Right renal pelvis (tissue), 4 donors: ENCODE measurements around the gene FHIT. TPM values are rescaled to one million over a fixed set of nuclear protein-coding genes. Genes with fewer than 3 reads are reported as not detected.

Experiments
- DNase-seq, 4 donors: peaks; one replicate each; pipeline ENCODE4 v3.0.0-alpha.2; 2013; ENCODE audit warnings: low read depth in 4 of 4, low spot score in 3 of 4, missing footprints in 1 of 4
- polyA plus RNA-seq, 4 donors: library from polyadenylated mRNA; unstranded; fragments of 120-200 nt; gene quantifications; one replicate each; pipeline ENCODE4 v1.2.1, GENCODE V29; 2013; ENCODE audit not compliant: insufficient read length in 4 of 4

FHIT gene
- polyA plus RNA-seq, 4 donors = 24.5 to 27.4 (median 26.6) TPM

DNA sequence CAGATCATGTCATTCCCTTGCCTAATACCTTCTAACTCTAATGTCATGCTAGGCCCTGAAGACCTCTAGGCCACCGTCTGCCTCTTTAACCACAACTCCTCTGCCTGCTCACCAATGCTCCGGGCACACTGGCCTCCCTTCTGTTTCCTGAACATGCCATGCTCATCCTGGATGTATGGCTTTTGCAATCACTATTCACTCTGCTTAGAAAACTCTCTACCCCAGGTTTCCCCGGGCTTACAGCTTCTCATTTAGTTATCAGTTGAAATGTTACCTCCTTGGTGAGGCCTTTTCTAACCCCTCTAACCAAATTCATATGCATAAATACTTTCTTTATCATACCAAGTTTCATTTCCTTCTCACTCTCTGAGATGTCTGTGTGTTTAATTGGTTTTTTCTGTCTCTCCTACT lies 1473.6 kb downstream of the FHIT start:
- no peak for DNase-seq

DNA sequence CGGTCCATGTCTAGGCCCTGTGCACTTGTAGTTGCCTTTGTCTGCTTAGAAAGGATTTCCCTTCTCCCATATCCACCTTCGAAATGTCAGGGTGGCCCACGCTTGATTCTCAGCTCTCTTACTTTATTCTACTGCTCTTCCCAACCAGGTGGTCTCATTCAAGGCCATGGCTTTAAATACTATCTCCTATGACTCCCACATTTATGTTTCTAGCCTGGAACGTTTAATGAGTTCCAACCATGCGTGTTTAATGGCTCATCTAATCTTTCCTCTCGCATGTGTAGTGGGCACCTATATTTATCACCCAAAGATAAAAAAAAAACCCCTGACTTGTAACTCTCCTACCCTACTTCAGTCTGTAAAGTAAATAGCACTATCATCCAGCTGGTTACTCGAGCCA lies 1474.2 kb downstream of the FHIT start:
- peak in 1 of 4 donors; percentile 10 for DNase-seq

DNA sequence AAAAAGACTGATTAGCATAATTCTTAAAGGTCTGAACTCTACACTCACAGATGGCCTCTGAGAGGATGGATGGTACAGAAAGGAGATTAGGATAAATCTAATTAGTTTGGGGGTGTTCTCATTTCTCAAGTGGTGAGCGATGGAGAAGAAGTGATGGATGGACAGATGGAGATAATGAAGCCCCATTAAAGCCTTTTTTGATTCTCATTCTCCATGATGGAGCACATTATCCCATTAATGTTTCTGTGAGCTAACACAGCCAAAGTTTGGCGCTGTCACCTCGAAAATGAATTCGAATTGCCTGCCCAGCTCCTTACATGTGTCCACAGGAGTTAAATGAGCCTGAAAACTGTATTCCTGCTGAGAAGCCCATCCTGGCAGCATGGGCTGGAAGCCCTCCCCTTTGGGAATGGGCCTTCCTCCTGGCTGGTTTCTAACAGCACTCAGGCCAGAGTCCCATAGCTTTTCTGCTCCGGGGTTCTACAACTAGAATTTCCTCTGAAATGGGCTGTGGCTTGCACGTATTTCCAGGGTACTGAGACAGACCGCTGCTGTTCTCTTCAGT lies 1475.4 kb downstream of the FHIT start:
- DNase-seq = no peak

DNA sequence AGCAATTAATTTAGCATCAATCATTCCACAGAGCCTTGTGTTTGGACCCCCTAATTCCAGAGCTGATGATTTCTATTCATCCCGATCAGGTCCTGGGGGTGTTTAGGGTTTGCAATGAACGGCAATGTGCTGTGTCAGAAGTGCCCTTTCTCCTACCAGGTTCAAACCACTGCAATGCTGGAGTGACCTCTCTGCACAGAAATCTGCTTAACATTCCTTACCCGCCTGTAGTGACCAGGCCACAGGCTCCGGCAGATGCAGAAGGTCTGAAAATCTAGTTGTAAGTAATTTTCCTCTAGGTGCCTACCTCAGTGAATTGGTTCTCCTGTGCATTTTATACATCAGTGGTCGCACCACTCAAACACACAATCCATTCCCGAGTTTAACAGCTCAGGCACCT lies 1476.1 kb downstream of the FHIT start:
- no peak for DNase-seq

DNA sequence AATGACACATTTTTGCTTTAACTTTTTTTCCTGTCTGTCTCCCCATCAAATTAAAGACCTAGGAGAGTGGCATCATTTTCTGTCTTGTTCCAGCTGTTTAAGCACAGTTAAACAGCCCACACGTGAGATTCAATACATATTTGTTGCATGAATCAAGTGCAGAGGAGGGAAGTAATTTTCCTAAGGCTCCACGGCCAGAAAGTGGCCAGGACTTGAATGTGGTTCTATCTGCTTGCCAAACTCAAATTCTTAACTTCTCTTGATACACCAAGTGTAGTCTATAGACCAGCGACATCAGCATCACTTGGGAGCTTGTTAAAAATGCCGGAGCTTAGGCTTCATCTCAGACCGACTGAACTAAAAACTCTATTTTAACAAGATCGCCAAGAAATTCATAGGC lies 1476.6 kb downstream of the FHIT start:
- DNase-seq = no peak

DNA sequence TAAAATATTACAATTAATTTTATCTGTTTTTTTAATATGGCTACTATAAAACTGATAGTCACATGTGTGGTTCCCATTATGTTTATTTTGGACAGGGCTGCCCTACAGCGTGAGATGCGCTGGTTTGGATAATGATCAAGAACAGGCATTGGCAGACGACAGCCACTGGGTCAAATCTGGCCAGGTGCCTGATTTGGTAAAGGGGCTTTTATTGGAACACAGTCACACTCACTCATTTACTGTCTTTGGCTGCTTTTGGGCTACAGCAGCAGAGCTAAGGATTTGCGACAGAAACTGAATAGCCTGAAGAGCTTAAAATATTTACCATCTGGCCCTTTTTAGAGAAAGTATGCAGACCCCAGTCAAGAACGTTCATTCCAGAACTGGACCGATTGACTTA lies 1477.3 kb downstream of the FHIT start:
- DNase-seq = no peak

DNA sequence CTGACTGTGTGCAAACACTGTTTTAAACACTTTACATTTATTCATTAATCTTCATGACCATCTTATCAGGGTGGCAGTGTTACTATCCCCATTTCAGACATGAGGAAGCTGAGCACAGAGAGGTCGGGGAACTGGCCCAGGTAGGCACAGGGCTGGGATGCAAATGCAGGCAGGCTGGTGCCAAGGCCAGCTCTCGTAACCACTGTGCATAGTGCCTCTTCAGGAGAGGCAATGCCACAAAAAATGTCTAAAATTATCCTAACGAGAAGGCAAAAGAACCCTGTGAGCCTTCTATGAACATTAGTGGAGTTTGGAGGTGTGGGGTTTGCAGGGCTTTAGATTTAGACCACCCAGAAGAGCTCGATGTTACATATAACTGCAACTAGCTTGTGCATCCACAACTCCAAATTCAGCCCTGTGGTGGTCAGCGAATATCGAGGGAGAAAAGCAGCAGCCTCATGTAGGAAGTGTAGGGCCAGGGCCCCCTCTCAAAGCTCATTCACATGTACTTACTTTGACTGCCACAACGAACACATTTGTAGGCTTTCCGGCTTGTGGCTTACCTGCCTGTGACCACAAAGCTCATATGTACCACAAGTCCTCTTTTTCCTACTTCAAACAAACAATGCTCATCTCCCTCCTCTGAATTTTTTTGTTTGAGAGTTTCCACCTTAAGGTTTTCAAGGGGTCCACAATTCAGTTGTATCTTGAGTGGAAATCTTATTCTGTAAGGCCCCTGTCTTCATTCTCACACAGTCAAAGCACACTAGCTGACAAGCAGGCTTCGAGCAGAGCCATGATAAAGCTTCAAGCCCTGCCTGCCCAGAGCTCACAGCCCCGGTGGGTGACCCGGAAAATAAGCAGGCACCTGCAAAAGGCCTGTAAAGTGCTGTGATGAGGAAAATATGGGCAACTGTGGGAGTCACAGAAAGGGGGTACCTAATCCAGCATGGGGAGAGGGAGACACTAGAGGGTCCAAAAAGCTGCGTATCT lies 1478.5 kb downstream of the FHIT start:
- no peak for DNase-seq

DNA sequence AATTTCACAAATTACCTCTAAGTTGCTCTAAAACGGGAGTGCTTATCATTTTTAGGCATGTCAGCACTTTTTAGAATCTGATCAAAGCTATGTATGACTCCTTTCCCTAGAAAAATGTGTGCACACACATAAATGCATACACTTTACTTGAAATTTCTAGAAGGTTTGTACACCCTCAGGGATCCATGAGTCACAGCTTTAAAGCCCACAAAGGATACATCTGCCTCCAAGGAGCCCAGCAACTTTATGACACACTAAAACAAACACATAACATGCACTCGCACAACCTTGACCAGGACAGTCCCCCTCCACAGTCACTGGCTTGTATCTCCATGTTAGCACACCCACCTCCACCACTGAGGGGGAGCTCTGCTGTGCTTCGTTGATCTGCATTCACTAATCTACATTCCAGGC lies 1479.5 kb downstream of the FHIT start:
- DNase-seq = peak in 3 of 4 donors; percentile 43 to 60 (median 56)

DNA sequence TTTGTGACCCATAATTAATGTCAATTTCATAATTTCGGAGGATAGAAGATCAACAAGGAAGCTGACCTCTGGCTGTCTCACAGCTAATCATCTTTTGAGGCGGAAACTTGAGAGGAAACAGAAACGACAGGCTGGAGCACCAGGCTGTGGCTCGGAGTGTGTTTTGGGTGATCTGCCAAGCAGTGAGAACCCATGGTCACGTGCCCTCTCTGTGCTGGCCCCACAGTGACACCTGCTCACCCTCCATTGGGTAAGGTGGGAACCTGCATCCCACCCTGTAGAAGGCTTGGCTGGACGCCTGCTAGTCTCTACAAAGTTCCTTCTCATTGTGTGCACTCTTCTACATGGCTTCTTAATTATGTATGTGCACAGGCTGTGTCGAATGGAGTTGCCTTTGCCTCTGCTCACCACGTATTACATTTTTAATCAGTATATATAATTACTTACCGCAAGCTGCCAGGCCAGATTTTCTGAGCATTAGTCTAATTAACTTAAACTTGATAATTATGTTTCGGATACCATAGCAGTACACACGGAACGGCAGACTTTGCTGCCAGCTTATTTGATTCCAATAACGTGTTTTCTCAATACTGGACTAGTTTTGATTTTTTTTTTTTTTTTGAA lies 1482.0 kb downstream of the FHIT start:
- no peak for DNase-seq

DNA sequence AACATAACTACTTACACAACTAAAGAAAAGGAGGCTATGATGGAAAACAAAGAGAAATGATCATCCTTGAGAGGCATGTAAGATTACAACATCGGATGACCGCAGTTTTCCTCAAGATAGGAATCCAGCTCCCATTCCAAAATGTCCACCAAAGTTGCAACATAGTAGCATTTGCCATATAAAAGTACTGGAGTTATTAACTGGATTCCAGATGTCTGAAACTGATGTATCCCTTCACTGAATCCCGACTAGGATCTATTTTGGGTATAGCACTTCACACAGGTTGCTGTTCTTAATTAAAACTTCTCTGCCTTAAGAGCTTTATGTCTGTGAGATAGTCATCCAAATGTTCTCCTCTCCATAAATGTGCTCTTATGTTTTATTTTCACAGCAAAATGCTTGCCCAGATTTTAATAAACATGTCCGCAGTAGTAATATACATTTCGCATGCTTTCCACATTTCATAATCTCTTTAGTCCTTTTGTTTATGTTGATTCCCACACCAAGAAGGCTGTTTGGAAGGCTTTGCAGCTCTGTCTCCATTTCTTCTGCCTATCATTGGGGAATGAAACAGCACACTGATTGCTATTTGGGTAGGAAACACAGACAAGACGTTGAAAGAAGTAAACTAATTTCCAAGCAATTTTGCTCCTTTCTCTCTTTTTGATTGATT lies 1484.9 kb downstream of the FHIT start:
- no peak for DNase-seq

DNA sequence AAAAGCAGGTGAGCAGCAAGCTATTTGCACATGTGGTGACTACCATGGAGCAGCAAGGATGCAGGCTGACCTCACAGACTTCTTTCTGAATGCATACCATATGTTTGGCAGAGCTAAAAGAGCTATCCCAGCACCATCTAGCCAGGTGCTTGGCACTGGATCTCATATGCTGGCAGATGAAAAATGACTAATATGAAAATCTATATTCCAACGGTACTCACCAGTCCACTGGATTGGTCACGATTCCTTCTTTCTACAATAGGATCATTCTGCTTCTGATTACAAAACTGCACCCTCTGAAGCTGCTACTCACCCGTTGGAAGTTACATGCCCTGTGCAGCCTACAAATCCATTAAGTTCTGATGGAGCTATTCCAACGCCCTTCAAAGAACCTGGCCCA lies 1487.1 kb downstream of the FHIT start:
- DNase-seq = no peak

DNA sequence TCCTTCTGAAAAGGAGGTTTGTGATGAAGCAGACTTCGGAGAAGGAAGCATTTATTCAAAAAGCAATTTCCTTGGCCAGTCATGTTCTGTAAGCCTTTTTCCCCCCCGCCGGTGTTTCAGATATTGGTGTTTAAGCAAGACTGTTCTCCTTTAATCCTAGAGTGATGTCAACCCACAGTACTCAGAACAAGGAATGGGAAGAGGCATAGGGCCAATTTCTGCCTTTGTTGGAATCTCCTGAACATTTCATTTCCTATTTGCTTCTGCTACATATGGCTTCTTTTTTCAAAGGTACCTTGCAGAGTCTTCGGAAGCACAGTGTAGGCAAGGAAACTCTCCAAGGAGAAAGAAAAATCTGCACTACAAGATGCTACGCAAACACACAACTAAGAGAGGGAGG lies 1488.3 kb downstream of the FHIT start:
- no peak for DNase-seq

DNA sequence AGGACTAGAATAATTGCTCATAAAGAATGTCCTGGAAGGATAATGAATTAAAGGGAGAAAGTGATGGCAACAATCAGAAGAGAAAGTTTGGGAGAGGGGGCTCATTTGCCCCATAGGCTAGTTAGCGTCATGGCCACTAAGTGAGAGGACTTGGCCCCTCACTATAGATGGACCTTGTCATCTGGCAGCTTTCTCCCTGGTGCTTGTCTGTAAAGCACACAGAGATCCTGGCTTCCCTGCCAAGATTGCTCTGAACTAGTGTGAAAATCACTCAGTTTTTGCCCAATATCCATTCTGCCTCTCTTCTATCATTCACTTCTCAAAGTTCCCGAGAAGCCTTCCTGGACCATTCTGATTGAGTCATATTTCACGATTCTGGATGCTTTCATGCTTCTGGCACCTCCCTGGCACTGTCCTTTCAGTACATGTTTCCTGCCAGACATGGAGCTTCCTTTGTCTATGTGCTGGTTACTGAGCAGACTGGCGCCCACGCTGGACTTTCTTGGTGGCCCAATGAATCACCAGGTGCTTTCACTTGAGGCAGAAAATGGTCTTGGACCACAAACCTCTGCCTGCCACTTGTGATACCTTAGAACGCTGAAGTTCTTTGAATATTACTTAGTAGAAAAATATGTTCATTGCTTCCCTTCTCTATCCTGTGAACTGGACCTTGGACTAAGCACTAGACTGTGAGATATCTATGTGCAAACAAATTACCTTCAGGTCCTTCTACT lies 1491.8 kb downstream of the FHIT start:
- DNase-seq = no peak

DNA sequence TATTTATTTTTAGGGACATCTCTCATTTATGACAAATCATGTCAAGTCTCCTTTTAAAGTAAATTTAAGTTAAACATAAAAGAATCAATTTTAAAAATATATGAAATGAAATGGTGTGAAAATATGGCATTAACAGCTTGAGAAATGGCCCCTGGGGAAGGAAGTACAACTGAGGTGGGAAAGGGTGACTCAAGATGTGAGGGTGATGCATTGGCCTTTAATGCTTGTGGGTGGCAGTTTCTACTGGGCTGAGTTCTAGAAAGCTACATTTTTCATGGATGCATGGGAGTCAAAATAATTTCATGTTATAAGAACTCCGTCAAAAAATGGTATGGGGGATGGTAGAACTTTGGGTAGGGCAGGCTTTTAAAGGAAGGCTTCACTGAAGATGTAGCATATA lies 1492.6 kb downstream of the FHIT start:
- no peak for DNase-seq

DNA sequence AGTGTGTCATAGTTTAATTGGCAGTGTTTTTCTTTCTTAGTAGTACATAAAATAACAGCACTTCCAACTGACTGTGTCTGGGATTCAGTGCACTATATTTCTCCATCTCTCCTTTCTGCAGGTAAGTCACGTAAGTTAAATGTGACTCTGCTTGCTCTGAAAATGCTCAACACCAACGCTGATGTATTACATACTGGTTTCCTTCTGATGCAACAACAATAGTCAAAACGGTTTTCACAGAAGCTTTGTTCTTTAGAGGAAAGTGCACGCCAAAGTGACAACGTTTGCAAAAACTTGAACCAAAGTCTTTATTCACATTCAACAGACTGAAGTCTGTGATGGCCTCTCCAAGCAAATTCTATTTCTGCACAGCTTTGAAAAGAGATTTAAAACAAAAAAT lies 1494.3 kb downstream of the FHIT start:
- DNase-seq = no peak

DNA sequence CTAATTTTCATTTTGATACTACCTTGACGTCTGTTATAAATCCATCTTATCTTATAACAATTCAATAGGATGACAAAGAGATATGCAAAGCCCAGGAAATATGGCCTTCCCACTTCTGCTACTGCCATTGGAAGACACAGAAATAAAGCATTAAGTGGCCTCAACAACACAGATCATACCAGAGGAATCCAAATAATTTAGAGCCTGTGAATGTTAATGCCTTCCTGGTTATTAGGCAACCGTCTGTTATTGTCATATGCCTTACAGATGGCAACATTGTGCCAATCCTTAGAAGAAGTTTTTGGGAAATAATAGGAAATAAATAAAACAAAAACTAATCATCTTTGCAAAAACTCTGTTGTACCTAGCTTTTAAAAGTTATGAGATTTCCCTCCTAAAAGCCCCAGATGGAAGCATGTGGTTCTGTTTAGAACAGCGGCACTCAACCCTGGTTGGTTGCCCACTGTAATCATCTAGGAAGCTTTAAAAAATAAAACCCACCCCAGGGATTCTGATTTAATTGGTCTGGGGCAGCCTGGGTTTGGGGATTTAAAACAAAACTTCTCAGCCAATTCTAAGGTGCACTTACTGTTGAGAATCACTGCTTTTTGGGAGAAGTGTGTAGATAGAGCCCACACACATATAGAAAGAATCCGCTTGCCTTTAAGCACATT lies 1496.7 kb downstream of the FHIT start:
- DNase-seq = no peak

DNA sequence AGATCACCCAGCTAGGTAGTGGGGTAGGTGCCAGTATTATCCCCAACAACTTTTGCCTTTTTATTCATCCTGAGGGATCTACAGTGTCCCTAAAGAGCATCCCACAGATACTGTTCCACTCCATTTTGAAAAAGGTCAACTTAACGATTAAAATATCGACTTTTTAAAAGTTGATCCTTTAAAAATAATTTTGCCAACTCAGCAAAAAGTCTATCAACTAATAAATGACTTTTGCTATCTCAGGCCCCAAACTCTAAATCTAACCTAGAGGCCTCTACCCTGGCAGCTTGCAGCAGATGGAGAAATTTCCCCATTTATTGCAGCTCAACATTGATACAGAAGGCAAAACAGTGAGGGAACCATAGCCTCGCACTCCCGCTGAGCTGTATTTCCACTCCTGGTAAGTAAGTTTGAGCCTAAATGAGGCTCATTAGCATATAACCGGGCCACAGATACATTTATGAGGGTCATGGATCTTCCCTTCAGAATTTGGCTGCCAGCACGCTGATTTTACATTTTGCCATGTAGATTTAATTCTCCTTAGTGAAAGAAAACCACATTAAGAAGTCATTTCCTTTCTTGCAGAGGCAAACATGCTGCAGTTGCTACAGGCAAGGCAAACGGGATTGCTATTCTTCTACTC lies 1497.3 kb downstream of the FHIT start:
- DNase-seq = no peak

DNA sequence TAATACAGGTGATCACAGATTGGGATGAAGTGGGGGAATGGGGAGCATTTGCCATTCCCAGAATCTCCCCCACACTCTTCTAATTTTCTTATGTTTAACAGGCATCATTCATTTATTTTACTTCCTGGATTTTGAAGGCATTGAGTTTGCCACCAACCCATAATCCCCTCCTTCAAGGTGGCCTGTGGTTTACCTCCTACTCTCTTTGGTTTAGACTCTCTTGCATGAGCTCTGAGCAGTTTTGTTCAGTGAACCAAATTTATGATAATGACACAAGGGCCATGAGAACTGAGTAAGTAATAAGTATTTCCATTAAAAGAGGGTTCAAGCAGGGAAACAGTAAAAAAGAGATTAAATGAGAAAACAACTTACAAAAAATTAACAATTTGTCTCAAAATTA lies 1498.3 kb downstream of the FHIT start:
- no peak for DNase-seq

DNA sequence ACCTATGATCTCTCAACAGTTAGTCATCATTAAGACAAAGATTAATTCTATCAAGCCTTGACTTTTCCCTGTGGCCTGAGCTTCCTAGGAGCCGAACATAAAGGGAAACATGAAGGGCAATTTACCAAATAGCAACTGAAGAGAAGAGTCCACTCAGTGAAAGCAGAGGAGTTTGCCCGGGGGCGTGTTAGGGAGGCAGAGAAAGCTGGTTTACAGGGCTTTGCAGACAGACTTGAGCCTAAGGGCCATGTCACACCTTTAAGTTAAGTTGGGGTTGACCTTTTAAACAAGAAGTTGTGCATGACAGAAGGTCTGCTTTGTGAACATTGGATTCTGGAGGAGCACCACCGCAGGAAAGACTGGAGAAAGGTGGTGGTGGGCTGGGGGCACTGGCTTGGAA lies 1499.6 kb downstream of the FHIT start:
- DNase-seq = no peak
